Neural progenitor cell (in vitro differentiated cells): ENCODE measurements around the gene EPN2. TPM values are rescaled to one million over a fixed set of nuclear protein-coding genes. Genes with fewer than 3 reads are reported as not detected.

Experiments
- DNase-seq: peaks from one replicate; pipeline ENCODE4 v3.0.0-alpha.2; 2016; ENCODE audit warnings: low spot score
- H2AFZ ChIP-seq: fragments of 200-600 bp; sonication (generic); replicated peaks from 2 replicates; pipeline ENCODE4 v1.6.1; 2016; ENCODE audit warnings: antibody characterized with exemption
- H3F3A ChIP-seq: fragments of 200-600 bp; sonication (generic); 2 replicates; pipeline ENCODE4 v1.6.1; 2016; ENCODE audit warnings: antibody characterized with exemption, low read depth
- H3K27ac ChIP-seq: fragments of 200-600 bp; sonication (generic); 2 replicates; pipeline ENCODE4 v1.5.1; 2016; ENCODE audit warnings: mild to moderate bottlenecking
- H3K27me3 ChIP-seq: fragments of 200-600 bp; sonication (generic); 2 replicates; pipeline ENCODE4 v1.6.1; 2016; ENCODE audit warnings: mild to moderate bottlenecking, moderate library complexity
- H3K36me3 ChIP-seq: fragments of 200-600 bp; sonication (generic); 2 replicates; pipeline ENCODE4 v1.5.1; 2016
- H3K4me1 ChIP-seq: fragments of 200-600 bp; sonication (generic); 2 replicates; pipeline ENCODE4 v1.6.1; 2016; ENCODE audit warnings: mixed run types
- H3K4me2 ChIP-seq: fragments of 200-600 bp; sonication (generic); 2 replicates; pipeline ENCODE4 v1.6.1; 2016
- H3K4me3 ChIP-seq: fragments of 200-600 bp; sonication (generic); 2 replicates; pipeline ENCODE4 v1.5.1; 2016
- H3K79me2 ChIP-seq: fragments of 200-600 bp; sonication (generic); 2 replicates; pipeline ENCODE4 v1.6.1; 2016; ENCODE audit warnings: low read depth
- H3K9ac ChIP-seq: fragments of 200-600 bp; sonication (generic); 2 replicates; pipeline ENCODE4 v1.6.1; 2016
- H3K9me3 ChIP-seq: fragments of 200-600 bp; sonication (generic); 2 replicates; pipeline ENCODE4 v1.5.1; 2016; ENCODE audit warnings: low read depth
- H4K20me1 ChIP-seq: fragments of 200-600 bp; sonication (generic); 2 replicates; pipeline ENCODE4 v1.6.1; 2016; ENCODE audit warnings: low read depth
- H3K27ac Mint-ChIP-seq: 3 replicates; pipeline ENCODE4 v1.8.0; 2021; ENCODE audit warnings: mixed read lengths
- H3K27me3 Mint-ChIP-seq: 2 replicates; pipeline ENCODE4 v1.8.0; 2022; ENCODE audit warnings: low read depth, mild to moderate bottlenecking, inconsistent platforms, moderate library complexity, mixed read lengths; ENCODE audit not compliant: insufficient read depth
- H3K36me3 Mint-ChIP-seq: 3 replicates; pipeline ENCODE4 v1.8.0; 2021; ENCODE audit warnings: mixed read lengths
- H3K4me1 Mint-ChIP-seq: 3 replicates; pipeline ENCODE4 v1.8.0; 2021; ENCODE audit warnings: mixed read lengths
- H3K4me3 Mint-ChIP-seq: 3 replicates; pipeline ENCODE4 v1.8.0; 2021; ENCODE audit warnings: mild to moderate bottlenecking, moderate library complexity, mixed read lengths
- H3K9me3 Mint-ChIP-seq: 3 replicates; pipeline ENCODE4 v1.8.0; 2020; ENCODE audit warnings: mixed read lengths
- EZH2 ChIP-seq: fragments of 200-600 bp; sonication (generic); IDR thresholded peaks from 2 replicates; pipeline ENCODE4 v1.6.1; 2017; ENCODE audit warnings: antibody characterized with exemption, mild to moderate bottlenecking, moderate library complexity
- EZH2phosphoT487 ChIP-seq: fragments of 200-600 bp; sonication (generic); IDR thresholded peaks from 2 replicates; pipeline ENCODE4 v1.6.1; 2017; ENCODE audit warnings: antibody characterized with exemption
- total RNA-seq: library from RNA; depleted of rRNA; stranded (reverse); fragments of >200 nt; gene quantifications from 2 replicates; pipeline ENCODE4 v1.2.3, GENCODE V29; 2015; ENCODE audit warnings: low replicate concordance
- TF ChIP-seq, protein P1 (sequence below): fragments of 200-600 bp; sonication (generic); IDR thresholded peaks from 2 replicates; pipeline ENCODE4 v1.5.1; 2017; ENCODE audit warnings: antibody characterized with exemption, mild to moderate bottlenecking

The EPN2 gene
- total RNA-seq, 1 donor from 2014 or later, result 30.5 TPM

DNA sequence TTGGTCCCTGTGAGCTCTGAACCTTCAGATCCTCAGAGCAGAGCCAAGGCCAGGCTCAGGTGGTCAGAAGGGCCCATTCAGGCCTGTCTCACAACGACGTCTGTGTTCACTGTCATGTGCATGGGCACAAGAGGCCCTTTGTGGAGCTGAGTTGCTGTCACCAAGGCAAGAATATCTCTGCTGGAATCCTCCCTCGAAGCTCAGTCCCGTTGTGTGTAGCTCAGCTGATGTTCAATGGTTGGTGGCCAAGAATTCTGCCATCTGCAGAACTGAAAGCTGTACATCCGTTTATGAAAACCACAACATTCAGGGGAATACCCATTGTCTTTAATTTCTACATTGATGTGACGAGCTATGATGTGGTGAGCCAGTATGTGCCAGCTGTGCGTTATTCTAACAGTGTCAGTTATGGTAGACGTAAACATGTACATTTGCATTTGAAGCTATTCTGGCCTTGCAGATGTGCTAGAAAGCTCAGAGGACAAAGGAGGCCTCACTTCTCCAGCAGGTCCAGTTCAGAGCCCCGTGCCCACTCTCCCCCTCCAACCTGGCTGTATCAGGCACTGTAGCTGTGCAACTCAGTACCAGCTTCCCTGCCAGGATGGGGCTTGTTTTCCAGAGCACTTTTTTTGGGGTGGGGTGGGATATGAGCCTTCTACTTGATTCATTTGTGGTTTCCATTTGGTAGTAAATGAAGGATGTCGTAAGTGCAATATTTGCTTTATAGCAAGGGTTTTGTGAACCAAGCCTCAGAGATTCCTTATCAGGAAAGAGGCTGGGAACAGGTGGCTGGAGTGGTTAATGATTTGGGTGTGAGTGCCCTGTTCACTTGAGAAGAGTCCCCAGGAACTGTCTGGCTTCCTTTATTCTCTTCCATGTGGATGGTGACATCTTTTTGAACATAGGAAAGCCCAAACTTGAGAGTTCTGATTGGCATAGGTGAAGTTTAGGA lies 69.3 kb downstream of the EPN2 start:
- Histone ChIP-seq H3K79me2 (peaks cover 6% of the 10 kb centered on the region), H3K27me3 (no peaks in the 10 kb centered on the region), H4K20me1 (peaks cover 44% of the 10 kb centered on the region), H3K36me3 (no peaks in the 10 kb centered on the region), H2AFZ (no peak overlapping the region), H3K4me2 (no peak overlapping the region), H3K4me1 (no peaks in the 10 kb centered on the region), H3K27ac (no peak overlapping the region), H3F3A (no peaks in the 10 kb centered on the region), H3K9me3 (no peaks in the 10 kb centered on the region), H3K9ac (no peak overlapping the region), H3K4me3 (no peak overlapping the region)
- Mint-ChIP-seq H3K27me3 (peaks cover 4% of the 10 kb centered on the region), H3K36me3 (peaks cover 12% of the 10 kb centered on the region), H3K27ac (no peak overlapping the region), H3K4me3 (no peak overlapping the region), H3K4me1 (peaks cover 20% of the 10 kb centered on the region), H3K9me3 (no peaks in the 10 kb centered on the region)
- DNase-seq, result no peak
- TF ChIP-seq, protein P1, sequence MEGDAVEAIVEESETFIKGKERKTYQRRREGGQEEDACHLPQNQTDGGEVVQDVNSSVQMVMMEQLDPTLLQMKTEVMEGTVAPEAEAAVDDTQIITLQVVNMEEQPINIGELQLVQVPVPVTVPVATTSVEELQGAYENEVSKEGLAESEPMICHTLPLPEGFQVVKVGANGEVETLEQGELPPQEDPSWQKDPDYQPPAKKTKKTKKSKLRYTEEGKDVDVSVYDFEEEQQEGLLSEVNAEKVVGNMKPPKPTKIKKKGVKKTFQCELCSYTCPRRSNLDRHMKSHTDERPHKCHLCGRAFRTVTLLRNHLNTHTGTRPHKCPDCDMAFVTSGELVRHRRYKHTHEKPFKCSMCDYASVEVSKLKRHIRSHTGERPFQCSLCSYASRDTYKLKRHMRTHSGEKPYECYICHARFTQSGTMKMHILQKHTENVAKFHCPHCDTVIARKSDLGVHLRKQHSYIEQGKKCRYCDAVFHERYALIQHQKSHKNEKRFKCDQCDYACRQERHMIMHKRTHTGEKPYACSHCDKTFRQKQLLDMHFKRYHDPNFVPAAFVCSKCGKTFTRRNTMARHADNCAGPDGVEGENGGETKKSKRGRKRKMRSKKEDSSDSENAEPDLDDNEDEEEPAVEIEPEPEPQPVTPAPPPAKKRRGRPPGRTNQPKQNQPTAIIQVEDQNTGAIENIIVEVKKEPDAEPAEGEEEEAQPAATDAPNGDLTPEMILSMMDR, result no peak
- TF ChIP-seq EZH2 (no peak), EZH2phosphoT487 (no peak)

GRCh38 chr17:19307521-19307920 lies 70.4 kb downstream of the EPN2 start:
- Mint-ChIP-seq H3K27me3 (peaks cover 4% of the 10 kb centered on the region), H3K27ac (no peak overlapping the region), H3K4me1 (peaks cover 20% of the 10 kb centered on the region), H3K9me3 (no peaks in the 10 kb centered on the region), H3K4me3 (no peak overlapping the region), H3K36me3 (peaks cover 19% of the 10 kb centered on the region)
- no peaks in the 10 kb centered on the region for H3F3A ChIP-seq
- no peaks in the 10 kb centered on the region for H3K4me1 ChIP-seq
- H3K79me2 ChIP-seq, result peaks cover 6% of the 10 kb centered on the region
- no peaks in the 10 kb centered on the region for H3K9me3 ChIP-seq
- no peak overlapping the region for H3K4me2 ChIP-seq
- no peak overlapping the region for H3K27ac ChIP-seq
- H2AFZ ChIP-seq, result no peak overlapping the region
- H4K20me1 ChIP-seq, result peaks cover 38% of the 10 kb centered on the region
- no peak overlapping the region for H3K4me3 ChIP-seq
- H3K27me3 ChIP-seq, result no peaks in the 10 kb centered on the region
- DNase-seq, result no peak
- H3K36me3 ChIP-seq, result no peaks in the 10 kb centered on the region
- TF ChIP-seq EZH2phosphoT487, result no peak
- H3K9ac ChIP-seq, result no peak overlapping the region

- H3K36me3 Mint-ChIP-seq, result peaks cover 21% of the 10 kb centered on the region
- Histone ChIP-seq H3K9me3 (no peaks in the 10 kb centered on the region), H3K79me2 (peaks cover 6% of the 10 kb centered on the region), H3K9ac (no peak overlapping the region), H3K36me3 (no peaks in the 10 kb centered on the region), H3K27me3 (no peaks in the 10 kb centered on the region), H3K4me2 (no peak overlapping the region), H3K27ac (no peak overlapping the region), H4K20me1 (peaks cover 34% of the 10 kb centered on the region), H2AFZ (no peak overlapping the region), H3F3A (no peaks in the 10 kb centered on the region), H3K4me3 (no peak overlapping the region), H3K4me1 (no peaks in the 10 kb centered on the region)
- no peak for DNase-seq
- no peak overlapping the region for H3K4me3 Mint-ChIP-seq
- peaks cover 19% of the 10 kb centered on the region for H3K4me1 Mint-ChIP-seq
- H3K9me3 Mint-ChIP-seq, result no peaks in the 10 kb centered on the region
- no peak overlapping the region for H3K27ac Mint-ChIP-seq
- TF ChIP-seq EZH2phosphoT487, result no peak
- TF ChIP-seq EZH2, result no peak
- TF ChIP-seq, protein P1, result no peak
- H3K27me3 Mint-ChIP-seq, result peaks cover 4% of the 10 kb centered on the region
Measured at GRCh38 chr17:19308398-19308797, 71.2 kb downstream of the EPN2 start.

GRCh38 chr17:19309701-19310100 lies 72.5 kb downstream of the EPN2 start:
- Histone ChIP-seq H3K9me3 (no peaks in the 10 kb centered on the region), H3K4me2 (no peak overlapping the region), H3K27ac (no peak overlapping the region), H3K36me3 (no peaks in the 10 kb centered on the region), H3K9ac (no peak overlapping the region), H3K27me3 (no peaks in the 10 kb centered on the region), H3K4me1 (no peaks in the 10 kb centered on the region), H4K20me1 (peaks cover 23% of the 10 kb centered on the region), H2AFZ (no peak overlapping the region), H3K79me2 (peaks cover 6% of the 10 kb centered on the region), H3K4me3 (no peak overlapping the region), H3F3A (no peaks in the 10 kb centered on the region)
- H3K27ac Mint-ChIP-seq, result peak overlapping the region; percentile 25
- H3K36me3 Mint-ChIP-seq, result peaks cover 26% of the 10 kb centered on the region
- no peaks in the 10 kb centered on the region for H3K9me3 Mint-ChIP-seq
- TF ChIP-seq EZH2 (no peak), EZH2phosphoT487 (no peak)
- TF ChIP-seq, protein P1, result no peak
- H3K27me3 Mint-ChIP-seq, result peaks cover 4% of the 10 kb centered on the region
- peaks cover 27% of the 10 kb centered on the region for H3K4me1 Mint-ChIP-seq
- H3K4me3 Mint-ChIP-seq, result no peak overlapping the region
- DNase-seq, result no peak
